ENCODE data around the gene NLRP1.

- TF ChIP-seq, protein P1, sequence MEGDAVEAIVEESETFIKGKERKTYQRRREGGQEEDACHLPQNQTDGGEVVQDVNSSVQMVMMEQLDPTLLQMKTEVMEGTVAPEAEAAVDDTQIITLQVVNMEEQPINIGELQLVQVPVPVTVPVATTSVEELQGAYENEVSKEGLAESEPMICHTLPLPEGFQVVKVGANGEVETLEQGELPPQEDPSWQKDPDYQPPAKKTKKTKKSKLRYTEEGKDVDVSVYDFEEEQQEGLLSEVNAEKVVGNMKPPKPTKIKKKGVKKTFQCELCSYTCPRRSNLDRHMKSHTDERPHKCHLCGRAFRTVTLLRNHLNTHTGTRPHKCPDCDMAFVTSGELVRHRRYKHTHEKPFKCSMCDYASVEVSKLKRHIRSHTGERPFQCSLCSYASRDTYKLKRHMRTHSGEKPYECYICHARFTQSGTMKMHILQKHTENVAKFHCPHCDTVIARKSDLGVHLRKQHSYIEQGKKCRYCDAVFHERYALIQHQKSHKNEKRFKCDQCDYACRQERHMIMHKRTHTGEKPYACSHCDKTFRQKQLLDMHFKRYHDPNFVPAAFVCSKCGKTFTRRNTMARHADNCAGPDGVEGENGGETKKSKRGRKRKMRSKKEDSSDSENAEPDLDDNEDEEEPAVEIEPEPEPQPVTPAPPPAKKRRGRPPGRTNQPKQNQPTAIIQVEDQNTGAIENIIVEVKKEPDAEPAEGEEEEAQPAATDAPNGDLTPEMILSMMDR (IDR thresholded peaks at IDR 0.05; ENCODE audit: insufficient read depth, low read depth, low read length), result no peak
- no peak for TF ChIP-seq EZH2 (IDR thresholded peaks at IDR 0.05; ENCODE audit: insufficient read depth, low read length)
These were observed 26.6 kb upstream of the NLRP1 start for GRCh38 chr17:5610956-5611355.

All from astrocyte (in vitro differentiated cells and primary cell).